Trophoblast cell (in vitro differentiated cells and primary cell): ENCODE measurements around the gene IQCM.

ENCODE experiments used
- DNase-seq, 2 donors: peaks; one replicate each; pipeline ENCODE4 v3.0.0-alpha.2; 2016
- H2AFZ ChIP-seq: 2 replicates; pipeline ENCODE4 v1.6.1; 2013; ENCODE audit warnings: low read length, moderate library complexity, mild to moderate bottlenecking; ENCODE audit not compliant: insufficient read depth, poor library complexity
- H2AK5ac ChIP-seq: 2 replicates; pipeline ENCODE4 v1.6.1; 2013; ENCODE audit warnings: mild to moderate bottlenecking, low read length
- H2BK120ac ChIP-seq: 2 replicates; pipeline ENCODE4 v1.6.1; 2013; ENCODE audit warnings: low read length, mild to moderate bottlenecking, moderate library complexity; ENCODE audit not compliant: insufficient read depth, poor library complexity
- H2BK12ac ChIP-seq: 2 replicates; pipeline ENCODE4 v1.6.1; 2013; ENCODE audit warnings: mild to moderate bottlenecking, low read length, moderate library complexity
- H2BK5ac ChIP-seq: 2 replicates; pipeline ENCODE4 v1.6.1; 2013; ENCODE audit warnings: low read length, low read depth, moderate library complexity, mild to moderate bottlenecking; ENCODE audit not compliant: poor library complexity
- H3K14ac ChIP-seq: 2 replicates; pipeline ENCODE4 v1.6.1; 2013; ENCODE audit warnings: mild to moderate bottlenecking, low read length
- H3K18ac ChIP-seq: 2 replicates; pipeline ENCODE4 v1.6.1; 2013; ENCODE audit warnings: mild to moderate bottlenecking, low read length
- H3K23ac ChIP-seq: 2 replicates; pipeline ENCODE4 v1.6.1; 2013; ENCODE audit warnings: low read length
- H3K27ac ChIP-seq: 2 replicates; pipeline ENCODE4 v1.5.1; 2013; ENCODE audit warnings: low read depth, mild to moderate bottlenecking, inconsistent platforms, low read length, moderate library complexity
- H3K27me3 ChIP-seq: 2 replicates; pipeline ENCODE4 v1.6.1; 2013; ENCODE audit warnings: inconsistent platforms, mild to moderate bottlenecking, low read length, moderate library complexity; ENCODE audit not compliant: insufficient read depth
- H3K36me3 ChIP-seq, 2 experiments: 1 replicate in 1 of 2; 2 replicates in 1 of 2; pipeline ENCODE4 v1.6.1; 2013; ENCODE audit warnings: low read length in 2 of 2, mild to moderate bottlenecking in 2 of 2, moderate library complexity in 1 of 2; ENCODE audit not compliant: insufficient read depth in 2 of 2, control insufficient read depth in 1 of 2
- H3K4ac ChIP-seq: 2 replicates; pipeline ENCODE4 v1.6.1; 2013; ENCODE audit warnings: low read depth, mild to moderate bottlenecking, low read length, moderate library complexity
- H3K4me1 ChIP-seq, 2 experiments: 1 replicate in 1 of 2; 2 replicates in 1 of 2; pipeline ENCODE4 v1.6.1; 2013; ENCODE audit warnings: low read length in 2 of 2, mild to moderate bottlenecking in 2 of 2, moderate library complexity in 1 of 2; ENCODE audit not compliant: insufficient read depth in 2 of 2, control insufficient read depth in 1 of 2
- H3K4me2 ChIP-seq: 2 replicates; pipeline ENCODE4 v1.6.1; 2013; ENCODE audit warnings: inconsistent platforms, mild to moderate bottlenecking, low read length, moderate library complexity
- H3K4me3 ChIP-seq: 2 replicates; pipeline ENCODE4 v1.5.1; 2013; ENCODE audit warnings: mild to moderate bottlenecking, low read depth, low read length, inconsistent platforms
- H3K79me1 ChIP-seq: one replicate; pipeline ENCODE4 v1.6.1; 2013; ENCODE audit warnings: low read length
- H3K79me2 ChIP-seq: 2 replicates; pipeline ENCODE4 v1.6.1; 2013; ENCODE audit warnings: low read length, mild to moderate bottlenecking; ENCODE audit not compliant: control insufficient read depth, insufficient read depth, poor library complexity
- H3K9ac ChIP-seq: 2 replicates; pipeline ENCODE4 v1.6.1; 2013; ENCODE audit warnings: mild to moderate bottlenecking, low read length
- H3K9me3 ChIP-seq: 2 replicates; pipeline ENCODE4 v1.6.1; 2013; ENCODE audit warnings: low read depth, mild to moderate bottlenecking, control low read depth, inconsistent platforms, low read length; ENCODE audit not compliant: insufficient read depth
- H4K12ac ChIP-seq: 2 replicates; pipeline ENCODE4 v1.6.1; 2013; ENCODE audit warnings: low read depth, mild to moderate bottlenecking, low read length, moderate library complexity
- H4K8ac ChIP-seq: 2 replicates; pipeline ENCODE4 v1.6.1; 2013; ENCODE audit warnings: low read depth, mild to moderate bottlenecking, low read length, moderate library complexity
- H4K91ac ChIP-seq: one replicate; pipeline ENCODE4 v1.6.1; 2013; ENCODE audit warnings: low read depth, mild to moderate bottlenecking, low read length, moderate library complexity
- WGBS: extraction: QIAGEN DNeasy Blood & Tissue Kit; methylation state at CpG from one replicate; pipeline ENCODE4 v1.1.7; 2013; ENCODE audit warnings: missing lambda C conversion rate; ENCODE audit not compliant: insufficient read length, insufficient coverage; ENCODE audit errors: extremely low coverage; 5-methylcytosine and 5-hydroxymethylcytosine counted together

Gene IQCM

GRCh38 chr4:149645790-149646189 lies 169.9 kb downstream of the IQCM start:
- Histone ChIP-seq H3K4me3 (no peak overlapping the region), H2BK120ac (no peak overlapping the region), H3K9me3 (no peaks in the 10 kb centered on the region), H4K12ac (no peak overlapping the region), H4K91ac (no peak overlapping the region), H4K8ac (no peak overlapping the region), H3K27me3 (no peaks in the 10 kb centered on the region), H3K18ac (no peak overlapping the region), H3K27ac (no peak overlapping the region), H3K79me1 (no peaks in the 10 kb centered on the region), H3K36me3 (no peaks in the 10 kb centered on the region), H2BK12ac (no peak overlapping the region), H2AFZ (no peak overlapping the region), H3K4me1 (no peaks in the 10 kb centered on the region), H3K79me2 (no peaks in the 10 kb centered on the region), H2BK5ac (no peak overlapping the region), H3K14ac (no peak overlapping the region), H3K23ac (no peak overlapping the region), H3K9ac (no peak overlapping the region), H2AK5ac (no peak overlapping the region), H3K4ac (no peak overlapping the region), H3K4me2 (no peak overlapping the region)
- no peak for DNase-seq

GRCh38 chr4:149638073-149638472 lies 177.6 kb downstream of the IQCM start:
- H2AFZ ChIP-seq = no peak overlapping the region
- no peak overlapping the region for H3K9ac ChIP-seq
- no peak overlapping the region for H3K18ac ChIP-seq
- WGBS = no CpG with 5 or more reads among the region's 1 CpG
- H2BK12ac ChIP-seq = no peak overlapping the region
- no peak overlapping the region for H2BK5ac ChIP-seq
- no peak overlapping the region for H2BK120ac ChIP-seq
- no peaks in the 10 kb centered on the region for H3K79me2 ChIP-seq
- no peaks in the 10 kb centered on the region for H3K27me3 ChIP-seq
- no peak overlapping the region for H4K12ac ChIP-seq
- no peak for DNase-seq
- no peaks in the 10 kb centered on the region for H3K9me3 ChIP-seq
- no peak overlapping the region for H3K14ac ChIP-seq
- no peaks in the 10 kb centered on the region for H3K79me1 ChIP-seq
- H3K27ac ChIP-seq = no peak overlapping the region
- H3K36me3 ChIP-seq = no peaks in the 10 kb centered on the region
- no peak overlapping the region for H3K4ac ChIP-seq
- no peak overlapping the region for H3K4me3 ChIP-seq
- no peak overlapping the region for H4K91ac ChIP-seq
- no peak overlapping the region for H3K23ac ChIP-seq
- H2AK5ac ChIP-seq = no peak overlapping the region
- H4K8ac ChIP-seq = no peak overlapping the region
- no peak overlapping the region for H3K4me2 ChIP-seq
- H3K4me1 ChIP-seq = no peaks in the 10 kb centered on the region

- Histone ChIP-seq H4K12ac (no peak overlapping the region), H3K79me1 (no peaks in the 10 kb centered on the region), H3K4ac (no peak overlapping the region), H3K27me3 (no peaks in the 10 kb centered on the region), H2BK12ac (no peak overlapping the region), H3K23ac (no peak overlapping the region), H3K4me2 (no peak overlapping the region), H2AK5ac (no peak overlapping the region), H4K91ac (no peak overlapping the region), H2AFZ (no peak overlapping the region), H3K14ac (no peak overlapping the region), H3K4me3 (no peak overlapping the region), H4K8ac (no peak overlapping the region), H3K18ac (no peak overlapping the region), H3K4me1 (no peaks in the 10 kb centered on the region), H3K79me2 (no peaks in the 10 kb centered on the region), H3K27ac (no peak overlapping the region), H2BK120ac (no peak overlapping the region), H2BK5ac (no peak overlapping the region), H3K9ac (no peak overlapping the region), H3K9me3 (no peaks in the 10 kb centered on the region), H3K36me3 (no peaks in the 10 kb centered on the region)
- WGBS = no CpG with 5 or more reads among the region's 2 CpGs
- DNase-seq = no peak
These were observed 181.3 kb downstream of the IQCM start for GRCh38 chr4:149634368-149634767.

GRCh38 chr4:149631629-149632028 lies 184.0 kb downstream of the IQCM start:
- Histone ChIP-seq H3K14ac (no peak overlapping the region), H3K27ac (no peak overlapping the region), H2BK120ac (no peak overlapping the region), H3K4me3 (no peak overlapping the region), H3K36me3 (no peaks in the 10 kb centered on the region), H4K12ac (no peak overlapping the region), H3K4me2 (no peak overlapping the region), H3K79me1 (no peaks in the 10 kb centered on the region), H4K91ac (no peak overlapping the region), H3K4me1 (no peaks in the 10 kb centered on the region), H3K79me2 (no peaks in the 10 kb centered on the region), H3K9ac (no peak overlapping the region), H3K4ac (no peak overlapping the region), H2AFZ (no peak overlapping the region), H3K18ac (no peak overlapping the region), H3K23ac (no peak overlapping the region), H3K9me3 (no peaks in the 10 kb centered on the region), H2AK5ac (no peak overlapping the region), H2BK12ac (no peak overlapping the region), H4K8ac (no peak overlapping the region), H2BK5ac (no peak overlapping the region), H3K27me3 (no peaks in the 10 kb centered on the region)
- no CpG with 5 or more reads among the region's 1 CpG for WGBS
- no peak for DNase-seq
